GM19351 (cell line): Measurements from ENCODE around the gene HSCB.
"Not testable (repeated sequence)": the region's sequence is repeated elsewhere in the genome, so short reads cannot be mapped to it uniquely, and the experiment has no call there.

Source experiments
- ATAC-seq: cut with Tn5 transposase; IDR thresholded peaks from one replicate; pipeline ENCODE4 v1.9.1; 2021; ENCODE audit warnings: mild to moderate bottlenecking, moderate library complexity; ENCODE audit not compliant: unreplicated experiment

Gene HSCB

GRCh38 chr22:28783786-28784671, 42.2 kb downstream of the HSCB start:
- no peak for ATAC-seq

- no peak for ATAC-seq
Observed at GRCh38 chr22:28788601-28789000, 46.8 kb downstream of the HSCB start.

GRCh38 chr22:28791124-28791523, 49.3 kb downstream of the HSCB start:
- ATAC-seq = no peak

DNA sequence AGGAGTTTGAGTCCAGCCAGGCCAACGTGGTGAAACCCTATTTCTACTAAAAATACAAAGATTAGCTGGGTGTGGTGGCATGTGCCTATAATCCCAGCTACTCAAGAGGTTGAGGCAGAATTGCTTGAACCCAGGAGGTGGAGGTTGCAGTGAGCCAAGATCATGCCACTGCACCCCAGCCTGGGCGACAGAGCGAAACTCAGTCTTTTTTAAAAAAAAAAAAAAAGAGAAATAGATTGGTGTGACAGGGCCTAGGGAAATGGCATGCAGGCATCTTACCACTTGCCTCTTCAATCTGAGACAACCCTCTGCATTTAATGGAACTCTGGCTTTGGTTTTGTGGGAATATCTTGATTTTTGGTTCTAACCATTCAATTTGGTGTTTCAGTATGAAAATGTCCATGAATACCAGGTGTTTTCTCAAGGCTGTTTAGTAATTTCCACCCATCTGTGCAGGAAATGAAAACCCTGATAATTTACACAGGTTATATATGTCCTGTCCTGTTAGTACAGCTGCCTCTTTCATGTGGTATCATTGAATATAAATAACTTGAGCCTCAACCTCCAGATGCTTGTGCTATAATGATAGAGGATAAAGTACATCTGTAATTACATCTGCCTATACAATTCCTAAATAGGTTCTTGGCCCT, 50.1 kb downstream of the HSCB start:
- peak; percentile 80 for ATAC-seq

DNA sequence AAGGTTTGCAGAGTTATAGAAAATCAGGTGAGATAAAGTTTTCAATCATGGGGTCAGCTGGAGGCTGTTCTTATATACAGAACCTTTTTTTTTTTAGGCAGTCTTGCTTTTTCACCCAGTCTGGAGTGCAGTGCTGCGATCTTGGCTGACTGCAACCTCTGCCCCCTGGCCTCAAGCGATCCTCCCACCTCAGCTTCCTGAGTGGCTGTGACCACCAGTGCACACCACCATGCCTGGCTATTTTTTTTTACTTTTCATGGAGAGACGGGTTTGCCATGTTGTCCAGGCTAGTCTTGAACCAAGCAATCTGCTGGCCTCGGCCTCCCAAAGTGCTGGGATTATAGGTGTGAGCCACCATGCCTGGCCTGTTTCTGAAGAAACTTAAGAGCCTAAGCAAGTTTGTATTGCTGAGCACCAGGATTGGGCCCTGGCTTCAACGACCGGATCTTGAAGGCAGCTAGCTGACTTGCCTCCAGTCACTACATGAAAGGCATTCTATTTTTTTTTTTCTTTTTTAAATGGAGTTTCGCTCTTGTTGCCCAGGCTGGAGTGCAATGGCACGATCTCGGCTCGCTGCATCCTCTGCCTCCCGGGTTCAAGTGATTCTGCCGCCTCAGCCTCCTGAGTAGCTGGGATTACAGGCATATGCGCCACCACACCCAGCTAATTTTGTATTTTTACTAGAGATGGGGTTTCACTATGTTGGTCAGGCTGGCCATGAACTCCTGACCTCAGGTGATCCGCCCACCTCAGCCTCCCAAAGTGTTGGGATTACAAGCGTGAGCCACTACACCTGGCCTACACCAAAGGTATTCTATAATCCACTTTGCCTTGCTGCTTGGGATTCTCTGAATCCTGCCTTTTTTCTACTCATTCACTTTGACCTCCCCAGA, 50.9 kb downstream of the HSCB start:
- ATAC-seq = peak; percentile 34

DNA sequence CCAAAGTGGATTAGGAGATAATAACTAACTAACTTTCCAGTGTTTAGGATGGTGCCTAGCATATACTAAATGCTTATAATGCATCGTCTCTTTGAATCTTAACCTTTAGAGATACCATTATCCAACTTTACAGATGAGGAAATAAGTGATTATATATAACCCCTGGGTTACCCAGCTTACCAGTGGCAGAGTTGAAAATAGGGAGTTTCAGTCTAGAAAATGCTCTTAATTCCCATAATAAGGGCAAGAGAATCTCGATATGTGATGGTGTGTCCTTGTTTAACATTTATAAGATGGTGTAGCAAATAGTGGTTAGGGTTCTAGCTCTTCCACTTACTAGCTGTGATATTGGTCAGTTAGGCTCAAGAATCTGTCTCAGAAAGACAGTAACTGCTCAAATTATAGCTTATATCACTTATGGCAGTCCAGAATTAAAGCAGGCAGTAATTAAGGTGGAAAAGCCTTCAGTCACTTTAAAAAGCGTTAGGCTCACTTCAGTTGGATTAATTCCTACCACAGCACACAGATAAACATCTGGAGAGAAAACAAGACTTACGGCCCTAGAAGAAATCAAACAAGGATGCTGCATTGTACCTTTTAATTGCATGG, 52.2 kb downstream of the HSCB start:
- no peak for ATAC-seq

- ATAC-seq = no peak
Observed at GRCh38 chr22:28795071-28795693, 53.3 kb downstream of the HSCB start.

DNA sequence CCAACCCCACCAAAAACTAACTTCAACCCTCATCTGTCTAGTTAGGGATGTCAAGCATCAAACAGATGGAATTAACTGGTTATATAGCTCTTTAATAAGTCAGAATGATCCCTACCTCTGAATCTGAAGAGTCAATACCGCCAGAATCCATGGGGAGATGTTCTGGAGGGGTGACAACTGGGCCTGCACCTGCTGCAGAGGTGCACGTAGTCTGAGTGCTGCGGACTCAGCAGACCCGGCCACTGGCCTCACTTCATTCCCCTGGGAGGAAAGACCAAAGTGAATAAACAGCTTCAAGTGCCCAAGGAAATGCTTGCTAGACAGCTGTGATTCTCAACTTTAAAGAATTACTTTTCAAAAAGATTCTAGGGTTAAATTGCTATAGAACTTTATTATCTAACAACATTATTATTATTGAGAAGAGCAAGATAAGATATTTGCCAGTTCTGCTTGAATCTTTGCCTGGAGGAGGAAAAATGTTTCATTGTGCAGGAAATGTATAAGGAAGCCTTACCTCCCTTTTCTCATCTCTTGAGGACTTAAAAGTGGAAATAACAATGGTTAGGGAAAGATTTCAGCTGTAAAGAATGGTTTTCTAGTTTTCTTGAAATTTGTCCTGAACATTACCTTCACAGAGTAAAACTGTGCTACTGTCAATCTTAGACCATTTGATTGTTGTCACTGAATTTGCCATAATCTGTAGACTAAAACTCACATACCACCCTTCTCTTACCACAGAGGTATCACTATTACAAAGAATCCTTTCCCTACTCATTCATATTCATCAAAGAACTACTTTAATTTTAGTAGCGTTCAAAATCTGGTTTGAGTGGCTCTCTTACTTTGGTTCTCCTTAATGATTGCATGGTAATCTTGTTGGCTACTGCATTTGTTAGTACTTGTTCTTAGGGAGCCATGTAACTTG, 54.4 kb downstream of the HSCB start:
- no peak for ATAC-seq

- no peak for ATAC-seq
Observed at GRCh38 chr22:28798810-28799605, 57.2 kb downstream of the HSCB start.

- peak; percentile 6 for ATAC-seq
Observed at GRCh38 chr22:28799606-28800307, 57.9 kb downstream of the HSCB start.

- peak; percentile 85 for ATAC-seq
Observed at GRCh38 chr22:28800308-28801041, 58.6 kb downstream of the HSCB start, which contains the start of gene XBP1. Gene XBP1, minus strand, starts transcription at chr22:28800569.

GRCh38 chr22:28801845-28802594, 60.2 kb downstream of the HSCB start:
- no peak for ATAC-seq

DNA sequence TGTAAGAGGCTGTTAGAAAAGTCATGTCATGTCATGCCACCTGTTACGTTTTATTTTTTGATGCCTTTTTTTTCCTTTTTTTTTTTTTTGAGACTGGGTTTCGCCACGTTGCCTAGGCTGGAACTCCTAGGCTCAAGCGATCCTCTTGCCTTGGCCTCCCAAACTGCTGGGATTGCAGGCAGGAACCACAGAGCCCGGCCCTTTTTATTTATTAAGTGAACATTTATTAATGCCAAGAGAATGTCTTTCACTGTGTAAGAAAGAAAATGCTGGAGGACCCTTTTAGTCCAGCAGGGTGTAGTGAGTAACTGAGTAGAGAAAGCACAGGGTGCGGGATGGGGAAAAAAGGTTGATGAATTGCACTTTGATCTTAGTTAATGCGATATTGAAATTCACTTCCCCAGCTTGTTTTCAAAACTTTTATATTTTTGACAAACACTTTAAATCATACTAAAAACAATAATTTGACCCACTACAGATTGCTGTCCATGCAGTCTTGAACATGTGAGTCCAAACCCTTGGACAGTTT, 60.8 kb downstream of the HSCB start:
- no peak for ATAC-seq

DNA sequence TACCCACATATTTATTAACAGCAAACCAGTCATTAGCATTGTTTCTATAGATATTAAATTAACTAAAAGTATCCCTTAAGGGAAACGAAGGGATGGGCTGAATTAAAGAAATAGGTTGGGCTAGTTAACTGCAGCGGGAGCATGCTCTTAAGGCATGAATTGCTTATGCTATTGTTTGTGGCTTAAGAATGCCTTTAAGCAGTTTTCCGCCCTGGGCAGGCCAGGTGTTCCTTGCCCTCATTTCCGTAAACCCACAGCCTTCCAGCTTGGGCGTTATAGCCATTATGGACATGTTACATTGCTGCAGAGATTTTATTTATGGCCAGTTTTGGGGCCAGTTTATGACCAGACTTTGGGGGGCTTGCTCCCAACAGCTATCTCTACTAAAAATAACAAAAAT, 63.6 kb downstream of the HSCB start:
- not testable (repeated sequence) for ATAC-seq
